Fibroblast of villous mesenchyme (primary cell): ENCODE results near the gene CYP2J2. TPM values are rescaled to one million over a fixed set of nuclear protein-coding genes. Genes with fewer than 3 reads are reported as not detected.

Source experiments
- DNase-seq: peaks from one replicate; pipeline ENCODE4 v3.0.0-alpha.2; 2010; ENCODE audit warnings: low read depth
- H3K4me3 ChIP-seq: 2 replicates; pipeline ENCODE4 v1.5.1; 2011; ENCODE audit warnings: low read depth, mild to moderate bottlenecking, low read length
- small RNA-seq: library from RNA; depleted of rRNA; stranded (forward); fragments of <200 nt; gene quantifications from one replicate; pipeline ENCODE3, GENCODE V24; 2012
- total RNA-seq: library from RNA; depleted of rRNA; stranded (reverse); fragments of >200 nt; gene quantifications from 2 replicates; pipeline ENCODE4 v1.2.3, GENCODE V29; 2012
- TF ChIP-seq, protein P1 (sequence below): IDR thresholded peaks from 2 replicates; pipeline ENCODE4 v1.5.1; 2012; ENCODE audit warnings: low read depth, mild to moderate bottlenecking, low read length; ENCODE audit not compliant: insufficient read depth

Gene CYP2J2
- total RNA-seq, 1 donor = under 0.01 TPM

DNA sequence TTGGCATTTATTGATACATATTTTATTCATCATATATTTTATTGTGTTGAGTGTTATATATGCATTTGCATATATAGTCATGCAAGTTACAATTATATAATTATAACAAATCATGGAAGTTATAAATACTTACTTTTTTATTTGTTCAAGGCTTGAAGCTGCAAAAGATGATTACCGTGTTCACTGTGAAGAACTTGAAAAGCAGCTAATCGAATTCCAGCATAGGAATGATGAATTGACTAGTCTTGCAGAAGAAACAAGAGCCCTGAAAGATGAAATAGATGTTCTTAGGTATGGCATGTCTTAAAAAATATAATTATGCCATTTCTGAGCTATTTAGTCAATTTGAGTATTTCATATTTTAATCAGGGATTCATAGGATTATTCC lies 79.7 kb downstream of the CYP2J2 start:
- no peak for DNase-seq
- TF ChIP-seq, protein P1, sequence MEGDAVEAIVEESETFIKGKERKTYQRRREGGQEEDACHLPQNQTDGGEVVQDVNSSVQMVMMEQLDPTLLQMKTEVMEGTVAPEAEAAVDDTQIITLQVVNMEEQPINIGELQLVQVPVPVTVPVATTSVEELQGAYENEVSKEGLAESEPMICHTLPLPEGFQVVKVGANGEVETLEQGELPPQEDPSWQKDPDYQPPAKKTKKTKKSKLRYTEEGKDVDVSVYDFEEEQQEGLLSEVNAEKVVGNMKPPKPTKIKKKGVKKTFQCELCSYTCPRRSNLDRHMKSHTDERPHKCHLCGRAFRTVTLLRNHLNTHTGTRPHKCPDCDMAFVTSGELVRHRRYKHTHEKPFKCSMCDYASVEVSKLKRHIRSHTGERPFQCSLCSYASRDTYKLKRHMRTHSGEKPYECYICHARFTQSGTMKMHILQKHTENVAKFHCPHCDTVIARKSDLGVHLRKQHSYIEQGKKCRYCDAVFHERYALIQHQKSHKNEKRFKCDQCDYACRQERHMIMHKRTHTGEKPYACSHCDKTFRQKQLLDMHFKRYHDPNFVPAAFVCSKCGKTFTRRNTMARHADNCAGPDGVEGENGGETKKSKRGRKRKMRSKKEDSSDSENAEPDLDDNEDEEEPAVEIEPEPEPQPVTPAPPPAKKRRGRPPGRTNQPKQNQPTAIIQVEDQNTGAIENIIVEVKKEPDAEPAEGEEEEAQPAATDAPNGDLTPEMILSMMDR = no peak
- H3K4me3 ChIP-seq = no peak overlapping the region

- TF ChIP-seq, protein P1 = no peak
Observed at GRCh38 chr1:59846209-59846894, 80.2 kb downstream of the CYP2J2 start.

DNA sequence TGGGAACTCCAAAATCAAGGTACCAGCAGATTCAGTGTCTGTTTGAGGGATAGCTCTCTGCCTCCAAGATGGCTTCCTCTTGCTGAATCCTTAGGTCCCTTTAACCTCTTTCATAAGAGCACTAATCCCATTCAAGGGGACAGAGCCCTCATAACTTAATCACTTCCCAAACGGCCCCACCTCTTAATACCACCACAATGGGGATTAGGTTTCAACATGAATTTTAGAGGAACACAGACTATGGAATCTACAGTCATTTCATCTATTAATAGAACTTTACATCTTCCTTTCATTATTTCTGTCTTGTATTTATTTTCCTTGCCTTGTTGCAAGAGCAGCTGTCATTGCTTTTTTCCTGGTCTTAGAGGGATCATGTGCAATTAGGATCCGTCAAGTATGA lies 81.5 kb downstream of the CYP2J2 start:
- TF ChIP-seq, protein P1 = no peak
- DNase-seq = no peak
- no peak overlapping the region for H3K4me3 ChIP-seq

More at GRCh38 chr1:59846209-59846894, 80.2 kb downstream of the CYP2J2 start:
- DNase-seq = no peak
- no peak overlapping the region for H3K4me3 ChIP-seq

Small RNAs within 50 kb of the gene (small RNA-seq; reads per million reads assigned to genes)
- not detected for gene RN7SL475P

Other genes with a start within 250 kb of the CYP2J2 start
- gene HOOK1, start 111.8 kb downstream of the CYP2J2 start, total RNA-seq = not detected in 2 replicates
- not detected in 2 replicates for gene C1orf87, start 147.0 kb upstream of the CYP2J2 start, total RNA-seq